GM19324 (cell line): ENCODE measurements around the gene LRRC15.

Source experiments
- ATAC-seq: cut with Tn5 transposase; IDR thresholded peaks from one replicate; pipeline ENCODE4 v1.9.1; 2021; ENCODE audit warnings: mild to moderate bottlenecking, moderate library complexity; ENCODE audit not compliant: unreplicated experiment, low FRiP score

Gene LRRC15

DNA sequence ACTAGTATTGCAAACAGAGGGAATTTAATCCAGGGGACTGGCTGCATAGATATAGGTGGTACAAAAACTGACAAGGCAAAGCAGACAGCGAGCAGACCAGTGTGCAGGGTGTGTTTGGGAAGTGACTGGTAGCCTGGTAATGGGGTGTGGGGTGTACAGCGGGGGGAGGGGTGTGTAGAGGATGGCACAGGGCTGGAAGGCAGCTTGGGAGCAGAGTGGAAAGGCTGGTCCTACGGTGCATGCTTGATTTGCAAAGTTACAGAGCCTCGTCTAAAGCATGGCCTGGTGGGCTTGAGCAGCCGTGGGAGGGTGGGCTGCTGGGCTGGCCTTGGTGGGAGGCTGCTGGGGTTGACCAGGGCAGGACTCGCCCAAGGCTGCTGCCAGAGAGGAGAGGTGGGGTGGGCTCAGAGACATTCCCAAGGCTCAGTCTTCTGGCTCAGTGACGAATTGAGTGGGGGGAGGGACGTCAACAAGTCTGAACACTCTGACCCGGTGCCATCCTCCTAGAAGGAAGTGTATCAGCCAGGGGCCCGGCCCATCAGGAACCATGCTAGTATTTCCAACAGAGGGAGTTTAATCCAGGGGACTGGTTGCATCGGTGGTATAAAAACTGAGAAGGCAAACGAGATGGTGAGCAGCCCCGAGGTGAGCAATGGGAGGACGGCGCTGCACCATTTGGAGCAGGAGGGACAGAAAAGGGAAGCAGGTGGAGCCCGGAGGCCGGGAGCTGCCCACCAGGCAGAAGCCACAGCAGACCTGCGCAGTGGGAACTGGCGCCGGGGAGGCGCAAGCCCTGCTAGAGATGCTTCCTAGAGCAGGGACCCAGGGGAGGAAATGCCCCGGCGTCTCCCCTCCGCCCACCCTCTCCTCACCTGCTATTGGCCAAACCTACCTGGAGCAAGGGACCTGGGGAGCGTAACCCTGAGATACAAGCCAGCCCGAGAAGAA is 47.6 kb downstream of the LRRC15 start:
- ATAC-seq: no peak

GRCh38 chr3:194320744-194321243 is 48.7 kb downstream of the LRRC15 start:
- ATAC-seq: no peak

GRCh38 chr3:194320100-194320499 is 49.4 kb downstream of the LRRC15 start:
- ATAC-seq: no peak

- no peak for ATAC-seq
These were observed 50.9 kb downstream of the LRRC15 start for GRCh38 chr3:194318511-194319161.

DNA sequence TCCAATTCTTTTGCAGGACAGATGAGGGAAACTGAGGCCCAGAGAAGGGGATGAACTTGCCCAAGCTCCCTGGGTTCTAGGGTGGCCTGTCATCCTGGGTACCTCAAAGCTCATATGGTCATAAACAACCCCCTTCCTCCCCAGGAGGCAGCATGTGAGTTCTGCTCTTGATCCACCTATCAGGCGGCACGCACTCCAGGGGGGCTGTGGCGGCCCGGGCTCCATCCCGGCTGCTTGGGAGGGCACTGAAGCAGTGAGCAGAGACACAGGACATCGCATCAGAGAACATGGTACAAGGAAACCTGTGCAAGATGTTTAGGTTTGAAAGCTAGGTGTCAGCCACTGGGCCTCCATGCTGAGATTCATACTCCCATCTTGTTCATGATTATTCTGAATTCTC is 52.6 kb downstream of the LRRC15 start:
- no peak for ATAC-seq

DNA sequence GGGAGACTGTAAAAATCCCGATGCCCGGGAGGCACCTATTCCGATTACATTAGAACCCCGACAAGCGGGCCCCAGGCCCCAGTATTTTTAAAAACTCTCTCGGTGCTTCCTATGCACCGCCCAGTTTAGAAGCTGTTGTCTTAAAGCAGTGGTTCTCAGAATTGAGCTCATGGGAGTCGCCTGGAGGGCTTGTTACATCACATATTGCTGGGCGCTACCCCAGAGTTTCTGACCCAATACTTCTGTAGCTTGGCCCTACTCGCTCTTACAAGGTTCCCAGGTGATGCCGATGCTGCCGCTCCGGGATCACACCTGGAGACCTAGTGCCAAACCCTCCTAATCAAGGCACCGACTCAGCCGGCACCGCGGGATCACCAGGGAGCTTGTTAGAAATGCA is 53.6 kb downstream of the LRRC15 start:
- ATAC-seq: peak; percentile 31

DNA sequence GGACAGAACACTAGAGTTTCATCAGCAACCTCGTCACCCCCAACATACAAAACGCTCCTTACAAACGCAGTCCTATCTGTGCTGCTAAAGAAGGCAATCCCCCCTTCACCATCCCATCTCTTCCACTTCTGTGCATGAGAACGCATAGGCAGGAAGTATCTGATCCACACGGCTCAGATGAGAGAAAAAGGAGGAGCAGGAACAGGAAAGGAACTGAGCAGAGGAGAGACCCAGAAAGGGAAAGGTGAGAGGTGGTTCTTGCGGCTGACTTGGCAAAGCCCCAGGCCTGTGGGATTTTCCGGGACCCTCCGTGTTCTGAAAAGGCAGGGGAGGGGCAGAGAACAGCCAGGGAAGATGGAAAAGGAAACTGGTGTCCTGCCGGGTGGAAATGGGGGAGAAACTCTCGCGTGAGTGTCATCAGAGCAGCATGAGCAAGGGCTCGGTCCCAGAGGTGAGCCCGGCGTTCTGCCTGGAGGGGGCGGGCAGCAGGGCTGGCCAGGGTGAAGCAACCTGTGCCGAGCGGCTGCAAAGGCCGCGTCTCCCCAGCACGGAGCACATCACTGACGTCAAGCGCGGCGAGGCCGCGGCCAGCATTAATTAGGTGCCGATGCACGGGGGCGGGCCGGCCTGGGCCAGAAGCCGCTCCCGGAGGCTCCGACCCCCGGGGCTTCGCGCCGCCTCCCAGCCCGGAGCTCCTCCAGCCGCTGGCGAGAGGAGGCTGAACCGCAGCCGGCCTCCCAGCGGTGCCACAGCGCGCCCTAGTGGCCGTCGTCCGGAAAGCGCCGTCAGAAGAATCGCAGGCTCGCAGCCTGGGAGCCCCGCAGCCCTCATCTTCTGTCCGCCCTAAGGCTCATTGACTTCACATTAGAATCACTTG is 54.2 kb downstream of the LRRC15 start:
- peak; percentile 86 for ATAC-seq

DNA sequence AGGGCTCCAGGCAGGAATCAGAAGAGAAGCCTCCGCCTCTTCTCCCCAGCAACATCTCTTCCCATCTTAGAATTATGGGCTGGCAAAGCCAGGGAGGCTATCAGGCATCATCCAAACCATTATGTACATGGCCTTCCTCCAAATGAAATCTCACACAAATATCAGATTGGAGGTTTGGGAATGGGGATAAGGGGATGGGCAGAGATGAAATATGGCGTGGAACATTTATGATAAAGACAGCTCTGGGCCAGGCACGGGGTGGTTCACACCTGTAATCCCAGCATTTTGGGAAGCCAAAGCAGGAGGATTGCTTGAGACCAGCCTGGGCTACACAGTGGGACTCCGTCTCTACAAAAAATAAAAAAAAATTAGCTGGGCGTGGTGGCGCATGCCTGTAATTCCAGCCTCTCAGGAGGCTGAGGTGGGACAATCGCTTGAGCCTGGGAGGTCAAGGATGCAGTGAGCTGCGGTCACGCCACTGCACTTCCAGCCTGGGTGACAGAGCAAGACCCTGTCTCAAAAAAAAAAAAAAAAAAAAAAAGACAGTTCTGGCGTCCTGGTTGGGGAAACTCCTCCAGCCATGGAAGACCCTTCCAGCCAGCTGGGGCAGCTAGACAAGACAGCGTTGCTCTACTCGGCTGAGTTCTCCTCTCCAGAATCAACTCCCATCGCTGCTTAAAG is 55.0 kb downstream of the LRRC15 start:
- no peak for ATAC-seq

DNA sequence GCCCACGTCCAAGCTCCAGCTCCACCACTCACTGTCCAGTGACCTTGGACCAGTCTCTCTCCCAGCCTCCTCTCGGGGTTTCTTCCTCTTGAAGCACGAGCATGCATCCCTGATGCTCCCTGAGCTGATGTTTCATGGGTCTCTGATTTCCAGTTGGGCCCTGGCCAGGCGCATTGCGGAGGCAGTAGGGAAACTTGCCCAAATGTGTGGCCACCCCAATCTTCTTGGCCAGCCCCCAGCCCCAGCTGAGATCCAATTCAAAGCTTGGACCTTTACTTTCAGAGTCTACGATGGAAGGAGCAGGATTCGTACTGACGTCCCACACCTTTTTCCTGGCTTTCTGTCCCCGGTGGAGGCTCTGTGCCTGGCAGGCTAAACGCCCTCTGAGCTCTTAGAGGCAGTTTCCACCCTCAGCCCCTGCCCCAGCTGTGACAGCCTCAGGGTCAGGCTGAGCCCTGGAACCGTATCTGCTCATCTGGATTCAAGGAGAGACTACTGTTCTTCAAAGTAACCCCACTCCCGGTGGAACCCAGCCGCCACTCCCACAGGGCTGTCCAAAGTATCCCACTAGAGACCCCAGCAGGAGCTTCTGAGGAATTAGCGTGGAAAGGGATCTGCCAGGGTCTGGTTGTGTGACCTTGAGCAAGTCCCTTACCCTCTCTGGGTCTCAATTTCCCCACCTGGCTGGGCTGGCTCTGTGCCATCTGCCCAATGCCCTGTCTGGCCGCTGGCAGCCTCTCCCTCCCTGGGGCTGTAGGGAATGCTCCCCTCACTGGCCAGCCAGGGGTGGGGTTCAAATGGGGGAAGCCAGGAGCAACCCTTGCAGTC is 55.8 kb downstream of the LRRC15 start:
- ATAC-seq: no peak

DNA sequence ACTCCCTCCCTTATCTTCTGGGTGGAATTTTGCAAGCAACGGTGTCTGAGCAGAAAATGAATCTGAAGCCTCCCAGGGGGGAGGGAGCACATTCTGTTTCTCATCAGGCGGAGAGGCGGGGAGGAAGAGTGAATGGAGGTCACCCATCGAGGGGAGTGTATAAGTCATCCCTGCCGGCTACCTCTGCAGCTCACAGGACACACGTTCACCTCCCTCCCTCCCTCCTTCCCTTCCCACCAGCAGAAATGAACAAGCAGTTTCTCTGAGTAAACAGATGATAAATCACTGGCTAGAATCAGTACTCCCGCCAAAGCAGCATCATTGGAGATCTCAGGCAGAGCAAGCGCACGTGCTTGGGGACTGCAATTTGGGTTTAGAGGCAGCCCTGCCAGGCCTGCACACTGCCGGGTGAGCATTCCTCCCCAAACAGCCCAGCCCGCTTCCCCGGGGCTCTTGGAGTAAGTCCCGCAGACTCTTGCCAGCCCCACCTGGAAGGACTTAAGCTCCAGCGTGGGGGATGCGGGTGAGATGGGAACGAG is 56.7 kb downstream of the LRRC15 start:
- ATAC-seq: no peak

- no peak for ATAC-seq
These were observed 57.3 kb downstream of the LRRC15 start for GRCh38 chr3:194312186-194312742.

DNA sequence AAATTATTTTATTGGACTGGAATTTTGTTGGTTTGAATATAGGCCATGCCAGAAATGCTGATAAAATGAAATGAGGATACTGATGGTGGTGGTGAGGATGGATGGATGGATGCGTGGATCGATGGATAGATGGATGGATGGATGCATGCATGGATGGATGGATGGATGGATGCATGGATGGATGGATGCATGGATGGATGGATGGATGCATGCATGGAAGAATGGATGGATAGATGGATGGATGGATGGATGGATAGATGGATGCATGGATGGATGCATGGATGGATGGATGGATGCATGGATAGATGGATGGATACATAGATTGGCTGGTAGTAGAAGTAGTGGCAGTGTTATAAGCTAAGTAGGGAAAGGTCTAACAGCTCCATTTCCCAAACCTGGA is 58.5 kb downstream of the LRRC15 start:
- ATAC-seq: no peak

GRCh38 chr3:194310060-194310835 is 59.3 kb downstream of the LRRC15 start:
- ATAC-seq: no peak

DNA sequence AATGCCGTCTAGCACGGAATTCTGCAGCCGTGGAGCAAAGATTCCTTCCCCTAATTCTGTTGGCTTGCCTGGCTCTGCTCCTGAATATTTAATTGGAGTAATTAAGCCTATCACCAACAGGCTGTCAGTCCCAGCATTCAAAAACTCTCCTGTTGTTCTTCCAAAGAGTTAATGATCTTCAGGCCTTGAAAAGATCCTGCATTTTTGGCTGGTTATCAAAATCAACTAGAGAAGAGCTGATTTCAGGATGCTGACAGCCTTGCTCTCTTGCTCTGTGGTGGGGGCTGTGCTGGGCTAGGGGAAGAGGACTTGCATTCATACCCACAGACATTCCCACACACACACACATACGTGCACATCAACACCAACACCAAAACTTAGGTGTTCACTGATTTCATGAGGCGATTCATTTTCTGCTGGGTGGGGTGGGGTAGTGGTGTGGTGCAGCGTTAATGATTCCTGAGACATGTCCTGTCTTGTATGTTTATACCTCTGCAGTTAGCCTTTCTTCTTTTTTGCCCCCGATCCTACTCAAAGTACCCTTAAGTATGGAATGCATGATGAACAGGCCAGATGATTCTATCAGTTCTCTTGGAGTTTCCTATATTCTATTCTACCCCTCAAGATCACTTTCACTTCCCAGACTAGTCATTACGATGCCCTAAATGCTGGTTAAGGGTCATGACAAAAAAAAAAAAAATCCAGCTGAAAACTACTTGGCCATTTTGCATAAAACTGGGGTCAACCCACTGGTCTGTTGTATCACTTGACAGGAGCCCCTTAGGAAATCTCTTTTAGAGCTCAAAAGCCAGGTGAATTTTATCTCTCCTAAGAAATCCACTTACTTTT is 60.7 kb downstream of the LRRC15 start:
- ATAC-seq: no peak

DNA sequence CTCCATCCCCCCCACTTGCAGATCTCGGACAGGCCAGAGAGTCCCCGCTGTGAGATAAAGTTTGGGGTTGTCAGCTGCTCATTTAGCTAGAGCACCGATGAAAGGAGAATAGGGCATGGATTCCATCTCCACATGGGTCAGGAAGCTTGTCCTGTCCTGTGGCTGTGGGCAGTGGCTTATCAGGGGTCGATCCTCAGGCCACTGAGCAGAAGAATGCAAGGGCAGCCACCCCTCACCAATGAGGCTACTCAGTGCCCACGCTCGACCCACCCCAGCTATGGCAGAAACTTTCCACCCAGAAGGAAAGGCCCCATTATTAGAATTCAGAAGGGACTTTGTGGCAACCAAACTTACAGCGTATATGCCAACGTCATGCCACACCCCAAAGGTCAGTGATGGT is 61.7 kb downstream of the LRRC15 start:
- ATAC-seq: no peak

DNA sequence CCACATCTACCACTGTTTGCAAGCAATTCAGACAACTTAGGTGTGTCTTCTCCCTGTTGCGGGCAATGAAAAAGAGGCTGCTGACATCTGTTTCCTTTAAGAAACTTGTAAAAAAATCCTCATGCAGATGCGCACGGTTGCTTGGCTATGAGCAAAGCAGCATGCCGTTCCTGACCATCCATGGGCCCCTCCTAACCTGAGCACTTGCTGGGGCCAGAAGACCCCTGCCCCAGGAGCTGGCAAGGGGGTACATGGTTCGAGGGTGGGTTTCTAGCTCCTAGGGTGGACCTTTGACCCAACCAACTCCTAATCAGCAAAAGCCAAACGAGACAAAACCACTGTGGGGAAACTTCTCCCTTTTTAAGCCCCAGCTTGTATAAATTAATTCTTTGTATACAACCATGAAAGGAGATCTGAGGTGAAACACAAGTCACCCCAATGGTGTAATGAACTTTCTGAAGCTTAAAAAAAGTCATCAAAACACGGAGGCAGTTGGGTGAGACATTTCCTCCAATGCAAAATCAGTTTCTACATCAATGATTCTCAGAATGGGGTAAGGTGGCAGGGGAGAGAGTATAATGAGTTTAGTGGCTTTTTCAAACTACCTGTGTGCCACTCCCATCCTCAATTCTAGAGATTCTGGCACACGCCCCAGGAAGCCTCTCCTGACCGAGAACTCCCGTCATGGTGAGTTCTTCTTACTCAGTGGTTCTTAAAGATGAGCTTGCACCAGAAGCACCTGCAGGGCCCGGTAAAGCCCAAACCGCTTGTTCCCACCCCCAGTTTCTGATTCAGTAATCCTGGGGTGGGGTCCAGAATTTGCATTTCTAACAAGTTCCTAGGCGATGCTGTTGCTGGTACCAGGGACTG is 62.5 kb downstream of the LRRC15 start:
- ATAC-seq: peak; percentile 40
